Epithelial cell of alveolus of lung (primary cell): ENCODE measurements around the gene ARHGEF2. TPM values are rescaled to one million over a fixed set of nuclear protein-coding genes. Genes with fewer than 3 reads are reported as not detected.

Experiments
- total RNA-seq: library from RNA; depleted of rRNA; stranded (reverse); fragments of >200 nt; gene quantifications from 2 replicates; pipeline ENCODE4 v1.2.1, GENCODE V29; 2015

The ARHGEF2 gene
- total RNA-seq: 118 and 139 TPM in 2 replicates

GRCh38 chr1:155978325-155978972, at the start of gene ARHGEF2:
TSS of gene ARHGEF2 (minus strand) at chr1:155978547. CDS start at chr1:155978427, 120 bp downstream.

GRCh38 chr1:156020293-156021092, 42.1 kb upstream of the ARHGEF2 start, which contains the start of gene SSR2:
TSS of gene SSR2 (minus strand) at chr1:156020951. CDS start at chr1:156020167, 784 bp downstream.

GRCh38 chr1:155940993-155941844, 37.1 kb downstream of the ARHGEF2 start, which contains the start of gene RXFP4:
TSS of gene RXFP4 (plus strand) at chr1:155941638. CDS start at chr1:155941710, 72 bp downstream.

GRCh38 chr1:155934097-155934935, 44.0 kb downstream of the ARHGEF2 start, which contains the start of gene KHDC4:
TSS of gene KHDC4 (minus strand) at chr1:155934413. CDS start at chr1:155934373, 40 bp downstream.

GRCh38 chr1:155911156-155912055, 66.9 kb downstream of the ARHGEF2 start, which contains the start of gene RIT1:
TSS of gene RIT1 (minus strand) at chr1:155911349. CDS start at chr1:155910761, 588 bp downstream.

Other genes starting within 250 kb of the ARHGEF2 start
- 11.6 and 29.6 TPM in 2 replicates for gene GON4L, start 121.3 kb downstream of the ARHGEF2 start, total RNA-seq
- 30.6 and 31.3 TPM in 2 replicates for gene SYT11, start 119.0 kb downstream of the ARHGEF2 start, total RNA-seq
- 23.8 and 27.7 TPM in 2 replicates for gene RIT1, start 67.2 kb downstream of the ARHGEF2 start, total RNA-seq
- gene KHDC4, start 44.1 kb downstream of the ARHGEF2 start, total RNA-seq: 11.5 and 57.6 TPM in 2 replicates
- gene RXFP4, start 36.9 kb downstream of the ARHGEF2 start, total RNA-seq: not detected in 2 replicates
- 558 and 731 TPM in 2 replicates for gene SSR2, start 42.4 kb upstream of the ARHGEF2 start, total RNA-seq
- 14.3 and 20.0 TPM in 2 replicates for gene UBQLN4, start 75.3 kb upstream of the ARHGEF2 start, total RNA-seq
- 68.6 and 87.1 TPM in 2 replicates for gene LAMTOR2, start 76.2 kb upstream of the ARHGEF2 start, total RNA-seq
- 0.80 and 3.4 TPM in 2 replicates for gene RAB25, start 82.6 kb upstream of the ARHGEF2 start, total RNA-seq
- 7.0 and 15.8 TPM in 2 replicates for gene MEX3A, start 103.9 kb upstream of the ARHGEF2 start, total RNA-seq
- 439 and 479 TPM in 2 replicates for gene LMNA, start 136.2 kb upstream of the ARHGEF2 start, total RNA-seq
- 0.65 and 0.88 TPM in 2 replicates for gene SEMA4A, start 175.0 kb upstream of the ARHGEF2 start, total RNA-seq
- gene SLC25A44, start 215.6 kb upstream of the ARHGEF2 start, total RNA-seq: 11.6 and 15.2 TPM in 2 replicates
- 53.4 and 80.4 TPM in 2 replicates for gene PMF1, start 234.5 kb upstream of the ARHGEF2 start, total RNA-seq